ENCODE data around the gene DHRS7. TPM values are rescaled to one million over a fixed set of nuclear protein-coding genes. Genes with fewer than 3 reads are reported as not detected.

Gene DHRS7
- total and polyA plus RNA-seq, 2 donors, result 45.1 to 73.3 TPM

GRCh38 chr14:60094306-60094897 is 70.8 kb downstream of the DHRS7 start:
- WGBS, result 51% methylated on average over 5 of the region's 5 CpGs
- no peak for DNase-seq (ENCODE audit: extremely low spot score)
- Histone ChIP-seq H3K27ac (ENCODE audit: low read depth) (no peak overlapping the region), H3K36me3 (ENCODE audit: insufficient read depth) (no peaks in the 10 kb centered on the region), H3K4me3 (ENCODE audit: low read depth, low read length) (no peak overlapping the region), H3K4me1 (ENCODE audit: insufficient read depth) (no peaks in the 10 kb centered on the region)

Other genes with a start within 250 kb of the DHRS7 start
- 0.21 TPM for gene LRRC9, start 245.3 kb downstream of the DHRS7 start, total RNA-seq
- 0.01 TPM for gene LRRC9, start 245.3 kb downstream of the DHRS7 start, polyA plus RNA-seq
- gene PCNX4, start 73.5 kb downstream of the DHRS7 start, total RNA-seq, result 128 TPM
- 15.8 TPM for gene PCNX4, start 73.5 kb downstream of the DHRS7 start, polyA plus RNA-seq
- 75.9 TPM for gene PPM1A, start 83.8 kb upstream of the DHRS7 start, total RNA-seq
- 23.9 TPM for gene PPM1A, start 83.8 kb upstream of the DHRS7 start, polyA plus RNA-seq

Data from urinary bladder (tissue), 4 donors.